IPS-18a (cell line): ENCODE data around the gene FSTL4.

Experiments used
- H3K27ac ChIP-seq: one replicate; pipeline ENCODE4 v1.5.1; 2013; ENCODE audit warnings: low read length
- H3K27me3 ChIP-seq: one replicate; pipeline ENCODE4 v1.6.1; 2013; ENCODE audit warnings: mild to moderate bottlenecking, low read length; ENCODE audit not compliant: control insufficient read depth, insufficient read depth
- H3K36me3 ChIP-seq: one replicate; pipeline ENCODE4 v1.6.1; 2013; ENCODE audit warnings: low read depth, low read length; ENCODE audit not compliant: control insufficient read depth
- H3K4me1 ChIP-seq: one replicate; pipeline ENCODE4 v1.6.1; 2013; ENCODE audit warnings: low read depth, low read length; ENCODE audit not compliant: control insufficient read depth
- H3K4me3 ChIP-seq: one replicate; pipeline ENCODE4 v1.5.1; 2013; ENCODE audit warnings: low read length
- H3K9ac ChIP-seq: one replicate; pipeline ENCODE4 v1.6.1; 2013; ENCODE audit warnings: mild to moderate bottlenecking, low read length, moderate library complexity
- H3K9me3 ChIP-seq: one replicate; pipeline ENCODE4 v1.6.1; 2013; ENCODE audit warnings: low read depth, low read length; ENCODE audit not compliant: control insufficient read depth

Gene FSTL4

DNA sequence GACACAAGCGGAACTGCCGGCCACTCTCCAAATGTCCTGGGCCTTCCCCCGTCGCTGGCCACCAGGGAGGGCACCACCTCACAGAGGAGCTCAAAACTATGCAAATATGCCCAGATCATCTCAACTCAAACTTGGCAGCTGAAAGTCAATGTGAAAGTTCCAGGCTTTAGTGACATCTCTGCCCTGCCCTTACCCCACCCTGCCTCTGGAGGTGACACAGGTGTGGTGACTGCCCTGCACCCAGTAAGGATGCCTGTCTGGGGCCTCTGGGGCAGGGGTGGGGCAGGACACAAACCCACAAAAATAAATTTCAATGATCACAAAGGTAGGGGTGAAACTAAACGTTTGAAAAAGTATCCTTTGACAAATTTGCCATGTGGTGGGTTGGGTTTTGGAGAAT is 347.1 kb downstream of the FSTL4 start:
- Histone ChIP-seq H3K9me3 (no peaks in the 10 kb centered on the region), H3K4me3 (no peak overlapping the region), H3K9ac (no peak overlapping the region), H3K4me1 (no peaks in the 10 kb centered on the region), H3K27me3 (no peaks in the 10 kb centered on the region), H3K36me3 (no peaks in the 10 kb centered on the region), H3K27ac (no peak overlapping the region)

DNA sequence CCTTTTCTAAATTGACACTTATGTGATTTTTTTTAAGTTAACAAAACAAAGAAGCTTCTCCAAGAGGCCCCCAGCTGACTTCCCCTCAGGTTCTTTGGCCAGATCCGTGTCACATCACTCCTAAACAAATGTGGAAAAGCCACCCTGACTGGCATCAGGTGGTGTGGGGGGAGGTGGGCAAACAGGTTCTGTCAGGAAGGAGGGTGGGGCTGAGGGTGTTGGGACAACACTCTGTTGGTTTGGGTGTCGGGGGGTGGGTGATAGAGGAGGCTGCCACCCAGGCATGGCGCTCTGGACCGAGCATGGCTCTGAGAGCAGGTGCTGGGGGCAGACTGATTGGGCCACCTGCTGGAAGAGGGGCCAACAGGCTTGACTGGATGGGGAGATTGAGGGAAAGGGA is 349.7 kb downstream of the FSTL4 start:
- Histone ChIP-seq H3K27me3 (no peaks in the 10 kb centered on the region), H3K9me3 (no peaks in the 10 kb centered on the region), H3K4me1 (no peaks in the 10 kb centered on the region), H3K4me3 (no peak overlapping the region), H3K27ac (no peak overlapping the region), H3K36me3 (no peaks in the 10 kb centered on the region), H3K9ac (no peak overlapping the region)

DNA sequence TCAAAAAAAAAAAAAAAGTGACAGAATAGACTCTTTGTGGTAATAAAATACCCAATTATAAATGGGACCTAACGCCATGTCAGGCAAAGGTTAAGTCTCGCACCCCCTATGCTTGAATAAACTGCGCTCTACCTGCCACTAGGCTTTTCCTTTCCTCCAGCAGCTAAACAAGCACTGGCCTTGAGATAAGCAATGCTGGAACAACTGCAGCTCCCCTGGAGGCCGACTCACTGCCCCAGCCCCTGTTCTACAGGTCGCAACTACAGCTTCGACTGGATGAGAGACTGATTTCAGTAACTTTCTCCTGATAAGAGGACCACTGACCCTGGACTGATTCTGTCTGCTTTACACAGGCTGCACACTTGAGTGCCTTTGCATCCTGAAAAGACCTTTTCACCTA is 350.3 kb downstream of the FSTL4 start:
- Histone ChIP-seq H3K4me3 (no peak overlapping the region), H3K4me1 (no peaks in the 10 kb centered on the region), H3K9ac (no peak overlapping the region), H3K27me3 (no peaks in the 10 kb centered on the region), H3K9me3 (no peaks in the 10 kb centered on the region), H3K27ac (no peak overlapping the region), H3K36me3 (no peaks in the 10 kb centered on the region)

DNA sequence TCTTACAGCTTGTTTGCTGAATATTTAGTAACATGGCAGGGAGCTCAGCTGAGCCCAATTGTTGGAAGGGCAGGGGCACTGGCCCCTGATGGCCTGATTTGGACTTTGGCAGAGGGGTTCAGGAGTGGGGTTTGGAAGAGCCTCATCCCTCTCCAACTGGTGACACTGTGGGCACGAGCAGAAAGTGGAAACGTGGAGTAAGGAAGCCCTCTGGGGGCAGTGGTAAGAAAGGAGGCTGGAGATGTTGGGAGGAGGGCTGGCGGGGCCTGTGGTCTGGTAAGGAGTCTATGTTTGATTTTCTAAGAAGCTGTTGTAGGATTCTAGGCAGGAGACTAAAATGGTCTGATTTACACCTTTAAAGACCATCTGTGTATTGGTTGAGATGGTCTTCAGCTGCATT is 351.6 kb downstream of the FSTL4 start:
- Histone ChIP-seq H3K27ac (no peak overlapping the region), H3K4me3 (no peak overlapping the region), H3K9me3 (no peaks in the 10 kb centered on the region), H3K9ac (no peak overlapping the region), H3K36me3 (no peaks in the 10 kb centered on the region), H3K27me3 (no peaks in the 10 kb centered on the region), H3K4me1 (no peaks in the 10 kb centered on the region)

DNA sequence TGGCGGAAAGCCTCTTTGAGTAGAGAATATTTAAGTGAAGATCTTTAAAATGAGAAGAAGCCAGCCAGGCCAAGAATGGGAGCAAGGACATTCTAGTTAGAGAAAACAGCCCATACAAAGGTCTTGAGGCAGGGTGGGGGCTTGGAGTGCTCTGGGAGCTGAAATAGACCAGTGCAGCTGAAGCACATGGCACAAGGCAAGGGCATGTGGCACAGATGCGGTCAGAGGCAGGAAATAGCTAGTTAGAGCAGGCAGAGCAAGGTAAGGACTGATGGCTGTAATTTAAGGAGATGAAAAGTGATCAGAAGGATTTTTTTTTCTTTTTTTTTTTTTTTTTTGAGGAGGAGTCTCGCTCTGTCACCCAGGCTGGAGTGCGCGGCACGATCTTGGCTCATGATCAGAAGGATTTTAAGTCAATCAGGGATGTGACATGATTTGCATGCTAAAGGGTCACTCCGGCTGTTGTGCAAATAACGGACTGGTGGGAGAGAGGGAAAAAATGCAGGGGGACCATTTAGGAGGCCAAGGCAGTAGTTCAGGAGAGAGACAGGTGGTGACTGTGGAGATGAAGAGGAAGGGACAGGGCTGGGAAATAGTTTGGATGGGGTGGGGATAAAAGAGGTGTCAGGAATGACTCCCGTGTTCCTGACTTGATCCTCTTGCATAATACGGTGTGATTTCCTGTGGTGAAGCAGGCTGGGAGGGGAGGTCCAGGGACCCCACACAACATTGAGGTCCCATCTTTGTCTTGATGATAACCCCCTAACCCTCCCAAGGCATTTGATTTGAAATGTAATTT is 352.9 kb downstream of the FSTL4 start:
- Histone ChIP-seq H3K9ac (no peak overlapping the region), H3K36me3 (no peaks in the 10 kb centered on the region), H3K9me3 (no peaks in the 10 kb centered on the region), H3K27me3 (no peaks in the 10 kb centered on the region), H3K27ac (no peak overlapping the region), H3K4me3 (no peak overlapping the region), H3K4me1 (no peaks in the 10 kb centered on the region)

DNA sequence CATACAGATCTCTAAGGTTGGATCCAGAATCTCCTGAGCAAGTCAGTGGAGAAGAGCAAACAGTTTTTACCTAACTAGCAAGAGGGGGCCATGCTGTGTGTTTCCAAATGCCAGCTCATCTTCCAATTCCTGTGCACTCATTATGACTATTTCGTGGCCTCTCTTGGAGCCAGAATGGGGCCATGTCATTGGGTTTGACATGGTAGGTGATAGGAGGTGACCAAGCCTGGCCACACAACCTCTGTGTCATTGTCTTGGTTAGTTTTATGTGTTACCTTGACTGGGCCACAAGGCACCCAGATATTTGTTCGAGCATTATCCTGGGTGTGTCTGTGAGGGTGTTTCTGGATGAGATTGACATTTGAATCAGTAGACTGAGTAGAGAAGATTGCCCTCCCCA is 354.4 kb downstream of the FSTL4 start:
- Histone ChIP-seq H3K27ac (no peak overlapping the region), H3K4me1 (no peaks in the 10 kb centered on the region), H3K9me3 (no peaks in the 10 kb centered on the region), H3K27me3 (no peaks in the 10 kb centered on the region), H3K4me3 (no peak overlapping the region), H3K9ac (no peak overlapping the region), H3K36me3 (no peaks in the 10 kb centered on the region)

DNA sequence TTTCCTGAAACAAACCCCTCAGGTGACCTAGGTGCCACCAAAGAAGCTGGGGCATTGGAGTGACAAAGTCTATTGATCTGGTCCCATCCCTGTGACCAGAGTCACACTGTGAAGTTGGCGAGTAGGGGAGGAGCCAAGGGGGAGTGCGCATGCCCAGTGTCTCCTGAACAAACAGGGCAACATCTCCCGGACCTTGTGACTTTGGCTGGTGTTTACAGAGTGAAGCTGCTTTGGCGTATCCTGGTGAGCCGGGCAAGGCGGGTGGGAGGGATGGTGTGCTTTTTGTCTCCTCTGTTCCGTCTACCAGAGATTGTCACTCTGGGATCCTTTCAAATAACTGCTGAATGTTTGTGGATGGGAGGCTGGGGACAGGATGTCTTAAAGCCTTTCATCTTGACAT is 356.1 kb downstream of the FSTL4 start:
- Histone ChIP-seq H3K36me3 (no peaks in the 10 kb centered on the region), H3K27ac (no peak overlapping the region), H3K4me3 (no peak overlapping the region), H3K9me3 (no peaks in the 10 kb centered on the region), H3K9ac (no peak overlapping the region), H3K27me3 (no peaks in the 10 kb centered on the region), H3K4me1 (no peaks in the 10 kb centered on the region)

DNA sequence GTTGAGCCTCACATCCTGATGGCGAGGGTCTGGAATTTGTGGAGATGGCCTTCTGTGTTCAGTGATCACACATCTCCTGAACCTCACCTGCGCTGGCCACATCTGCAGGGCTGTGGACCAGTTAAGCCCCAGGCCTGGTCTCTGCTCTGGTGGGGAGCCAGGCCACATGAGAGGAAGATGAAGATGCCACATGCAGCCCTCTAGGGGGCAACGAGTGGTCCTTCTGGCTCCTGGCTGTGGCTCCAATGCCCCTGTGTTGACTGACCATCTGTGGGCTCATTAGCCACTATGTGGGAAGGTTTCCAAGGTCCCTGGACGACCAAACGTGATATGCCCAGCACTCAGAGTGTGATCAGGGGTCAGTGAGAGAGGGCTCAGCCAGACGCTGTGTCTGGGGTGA is 357.5 kb downstream of the FSTL4 start:
- Histone ChIP-seq H3K4me3 (no peak overlapping the region), H3K27ac (no peak overlapping the region), H3K4me1 (no peaks in the 10 kb centered on the region), H3K27me3 (no peaks in the 10 kb centered on the region), H3K9ac (no peak overlapping the region), H3K36me3 (no peaks in the 10 kb centered on the region), H3K9me3 (no peaks in the 10 kb centered on the region)

DNA sequence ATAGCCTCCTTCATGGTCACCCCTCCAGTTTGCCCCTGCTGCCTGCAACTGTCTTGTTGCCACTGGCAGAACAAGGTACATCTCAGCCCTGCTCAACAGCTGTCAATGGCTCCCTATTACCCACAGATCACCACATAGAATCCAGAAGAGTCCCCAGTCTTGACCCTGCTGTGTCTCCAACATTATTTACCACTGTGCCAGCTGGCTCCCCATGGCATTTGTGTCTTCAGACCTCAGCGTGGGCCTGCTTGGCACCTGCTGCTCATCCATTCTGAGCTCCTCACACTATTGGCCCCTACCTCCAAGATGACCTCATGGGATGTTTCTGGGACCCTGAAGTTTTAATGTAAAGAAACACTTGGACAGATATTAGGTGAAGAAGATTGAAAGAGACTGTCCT is 358.7 kb downstream of the FSTL4 start:
- Histone ChIP-seq H3K27ac (no peak overlapping the region), H3K4me3 (no peak overlapping the region), H3K27me3 (no peaks in the 10 kb centered on the region), H3K9me3 (no peaks in the 10 kb centered on the region), H3K9ac (no peak overlapping the region), H3K4me1 (no peaks in the 10 kb centered on the region), H3K36me3 (no peaks in the 10 kb centered on the region)

DNA sequence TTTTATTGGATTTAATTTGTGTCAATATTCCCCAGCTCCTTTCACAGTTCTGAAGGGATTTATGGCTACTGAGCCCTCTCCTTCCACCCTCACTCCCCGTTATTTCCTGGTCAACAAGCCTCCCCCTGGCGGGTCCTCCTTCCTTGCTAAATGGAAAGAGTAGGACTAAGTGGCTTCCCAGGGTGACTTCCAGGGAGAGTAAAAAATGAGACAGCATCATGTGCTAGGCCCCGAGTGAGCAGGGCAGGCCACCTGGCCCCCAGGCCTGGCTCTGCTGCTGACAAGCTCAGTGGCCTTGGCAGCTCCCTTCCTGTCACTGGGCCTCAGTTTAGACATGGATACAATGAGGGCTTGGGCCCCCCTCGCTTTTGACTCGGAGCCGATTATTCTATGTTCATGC is 359.3 kb downstream of the FSTL4 start:
- no peaks in the 10 kb centered on the region for H3K4me1 ChIP-seq
- no peaks in the 10 kb centered on the region for H3K36me3 ChIP-seq
- H3K4me3 ChIP-seq, result no peak overlapping the region
- H3K9me3 ChIP-seq, result no peaks in the 10 kb centered on the region
- no peaks in the 10 kb centered on the region for H3K27me3 ChIP-seq
- H3K9ac ChIP-seq, result no peak overlapping the region
- no peak overlapping the region for H3K27ac ChIP-seq

DNA sequence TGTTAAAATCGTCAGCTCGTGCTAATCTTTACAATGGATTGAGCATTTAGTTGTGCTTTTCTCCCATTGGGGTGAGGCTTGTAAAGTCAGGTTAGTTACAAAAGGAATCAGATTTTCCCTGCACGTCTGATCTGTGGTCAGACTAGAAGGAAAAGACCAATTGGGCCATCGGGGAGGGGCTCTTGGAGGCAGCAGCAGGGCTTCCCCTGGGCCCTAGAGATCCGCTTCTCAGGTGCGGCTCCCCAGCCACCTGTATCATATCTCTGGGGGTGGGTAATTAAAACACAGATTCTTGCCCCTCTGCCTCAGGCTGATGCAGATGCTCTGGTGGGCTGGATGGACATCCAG is 360.2 kb downstream of the FSTL4 start:
- H3K9ac ChIP-seq, result no peak overlapping the region
- no peaks in the 10 kb centered on the region for H3K9me3 ChIP-seq
- no peak overlapping the region for H3K27ac ChIP-seq
- H3K36me3 ChIP-seq, result no peaks in the 10 kb centered on the region
- H3K4me3 ChIP-seq, result peak overlapping the region; percentile 32
- H3K27me3 ChIP-seq, result no peaks in the 10 kb centered on the region
- H3K4me1 ChIP-seq, result no peaks in the 10 kb centered on the region

DNA sequence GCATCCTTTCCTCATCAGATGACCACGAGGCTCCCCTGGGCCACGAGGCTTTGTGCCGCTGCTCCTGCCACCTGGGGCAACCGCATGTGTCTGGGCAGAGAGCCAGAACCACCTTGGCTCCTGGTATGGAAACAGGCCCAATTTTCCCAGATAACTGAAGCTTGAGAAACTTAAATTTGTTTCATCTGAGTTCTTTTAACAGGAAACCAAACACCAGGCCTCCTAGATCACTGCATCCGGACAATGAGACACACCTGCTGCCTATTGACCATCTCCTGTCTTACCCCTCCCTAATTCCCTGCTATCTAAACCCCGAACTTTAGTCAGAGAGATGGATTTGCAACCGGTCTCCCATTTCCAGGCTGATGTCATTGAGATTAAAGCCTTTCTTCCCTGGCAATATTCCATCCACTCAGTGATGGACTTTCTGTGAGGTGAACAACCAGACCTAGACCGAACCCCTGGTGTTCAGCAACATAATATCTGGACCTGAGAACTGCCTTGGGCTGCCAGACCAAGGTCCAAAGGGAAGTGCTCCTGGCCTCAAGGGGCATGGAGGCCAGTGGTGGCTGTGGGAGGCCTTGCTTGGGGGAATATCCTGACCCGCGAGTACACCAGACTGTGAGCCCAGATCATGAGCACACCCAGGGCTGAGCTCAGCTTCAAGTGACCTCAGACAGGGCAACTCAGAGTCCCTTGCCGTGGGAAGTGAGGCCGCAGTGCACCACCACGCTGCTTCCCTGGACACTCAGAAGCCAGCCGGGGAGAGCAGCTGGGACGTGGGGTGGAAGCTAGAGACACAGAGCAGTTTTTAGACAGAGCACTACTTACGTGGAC is 360.8 kb downstream of the FSTL4 start:
- H3K4me1 ChIP-seq, result no peaks in the 10 kb centered on the region

More for the DNA sequence above, 360.8 kb downstream of the FSTL4 start:
- Histone ChIP-seq H3K27me3 (no peaks in the 10 kb centered on the region), H3K9ac (no peak overlapping the region), H3K4me3 (peak overlapping the region; percentile 32), H3K9me3 (no peaks in the 10 kb centered on the region), H3K36me3 (no peaks in the 10 kb centered on the region), H3K27ac (no peak overlapping the region)
